Fibroblast of the aortic adventitia (primary cell): Measurements from ENCODE around the gene RANBP10. TPM values are rescaled to one million over a fixed set of nuclear protein-coding genes. Genes with fewer than 3 reads are reported as not detected.
A peak's percentile ranks its signal among the peaks of the same experiment; 100 is the strongest.

ENCODE experiments used
- DNase-seq: peaks from one replicate; pipeline ENCODE4 v3.0.0-alpha.2; 2010; ENCODE audit warnings: low read depth
- H3K4me3 ChIP-seq: 2 replicates; pipeline ENCODE4 v1.5.1; 2011; ENCODE audit warnings: low read depth, mild to moderate bottlenecking, control low read depth, low read length, moderate library complexity
- CTCF ChIP-seq: IDR thresholded peaks from 2 replicates; pipeline ENCODE4 v1.5.1; 2011; ENCODE audit warnings: mild to moderate bottlenecking, low read length, control low read depth, inconsistent platforms; ENCODE audit not compliant: insufficient read depth
- total RNA-seq: library from RNA; depleted of rRNA; stranded (reverse); fragments of >200 nt; gene quantifications from 2 replicates; pipeline ENCODE4 v1.2.3, GENCODE V29; 2012; ENCODE audit warnings: low replicate concordance

Gene RANBP10
- total RNA-seq, 1 donor = 6.4 TPM

GRCh38 chr16:67770346-67770991, 35.9 kb downstream of the RANBP10 start:
- peak; percentile 57 for DNase-seq
- TF ChIP-seq CTCF = no peak
- H3K4me3 ChIP-seq = no peak overlapping the region

DNA sequence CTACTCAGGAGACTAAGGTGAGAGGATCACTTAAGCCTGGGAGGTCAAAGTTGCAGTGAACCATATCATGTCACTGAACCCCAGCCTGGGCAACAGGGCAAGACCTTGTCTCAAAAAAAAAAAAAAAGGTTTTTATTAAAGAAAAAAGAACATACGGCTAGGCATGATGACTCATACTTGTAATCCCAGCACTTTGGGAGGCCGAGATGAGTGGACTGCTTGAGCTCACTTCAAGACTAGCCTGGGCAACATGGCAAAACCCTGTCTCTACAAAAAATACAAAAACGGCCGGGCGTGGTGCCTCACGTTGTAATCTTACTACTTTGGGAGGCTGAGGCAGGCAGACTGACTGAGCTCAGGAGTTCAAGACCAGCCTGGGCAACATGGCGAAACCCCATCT, 38.4 kb downstream of the RANBP10 start:
- TF ChIP-seq CTCF = no peak
- H3K4me3 ChIP-seq = no peak overlapping the region
- DNase-seq = peak; percentile 63

GRCh38 chr16:67766291-67766690, 40.1 kb downstream of the RANBP10 start:
- no peak for DNase-seq

GRCh38 chr16:67764158-67764667, 42.1 kb downstream of the RANBP10 start:
- TF ChIP-seq CTCF = no peak
- H3K4me3 ChIP-seq = no peak overlapping the region
- DNase-seq = no peak

More at GRCh38 chr16:67766291-67766690, 40.1 kb downstream of the RANBP10 start:
- TF ChIP-seq CTCF = no peak
- H3K4me3 ChIP-seq = no peak overlapping the region

GRCh38 chr16:67763066-67763465, 43.3 kb downstream of the RANBP10 start:
- H3K4me3 ChIP-seq = no peak overlapping the region
- DNase-seq = no peak
- no peak for TF ChIP-seq CTCF

- no peak for TF ChIP-seq CTCF
- DNase-seq = no peak
- no peak overlapping the region for H3K4me3 ChIP-seq
Observed at GRCh38 chr16:67762385-67762784, 44.0 kb downstream of the RANBP10 start.

GRCh38 chr16:67761924-67762323, 44.4 kb downstream of the RANBP10 start:
- TF ChIP-seq CTCF = no peak

More at GRCh38 chr16:67761924-67762323, 44.4 kb downstream of the RANBP10 start:
- no peak overlapping the region for H3K4me3 ChIP-seq
- no peak for DNase-seq
